Measurements from ENCODE around the gene ST14. TPM values are rescaled to one million over a fixed set of nuclear protein-coding genes. Genes with fewer than 3 reads are reported as not detected.

ST14 gene
- total RNA-seq, 3 donors from 2014 or later (not counting 1 experiment from before 2014, with no cell fraction given) = 0.61 to 1.9 (median 1.0) TPM

DNA sequence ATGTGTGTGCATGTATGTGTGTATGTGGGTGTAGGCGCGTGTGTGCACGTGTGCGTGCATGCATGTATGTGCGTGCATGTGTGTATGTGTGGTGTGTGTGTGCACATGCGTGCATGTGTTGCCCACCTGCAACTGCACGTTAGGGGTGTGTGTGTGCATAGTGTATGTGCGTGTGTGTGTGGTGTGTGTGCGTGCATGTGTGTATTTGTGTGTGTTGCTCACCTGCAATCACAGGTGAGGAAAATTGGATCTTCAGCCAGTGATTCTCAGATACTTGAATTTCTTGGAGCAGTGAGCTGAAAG lies 54.3 kb downstream of the ST14 start:
- Histone ChIP-seq H3K4me3 (ENCODE audit: low read length) (no peak overlapping the region), H3K27me3 (ENCODE audit: control insufficient read depth, insufficient read depth, low read length) (no peaks in the 10 kb centered on the region), H3K9me3 (ENCODE audit: control insufficient read depth, insufficient read depth, low read length) (no peaks in the 10 kb centered on the region), H3K4me1 (ENCODE audit: control insufficient read depth, insufficient read depth, low read length) (peaks cover 10% of the 10 kb centered on the region), H3K27ac (ENCODE audit: low read length) (no peak overlapping the region), H3K36me3 (ENCODE audit: control insufficient read depth, insufficient read depth, low read length) (no peaks in the 10 kb centered on the region)
- no peak for DNase-seq
- intact Hi-C loops (cut with micrococcal nuclease) = loop anchor here (1.0 to 5.0 kb wide), 3 partner anchors 158 to 648 kb away; no protein-coding TSS in a partner anchor
- H3K36me3 Mint-ChIP-seq = no peaks in the 10 kb centered on the region
- H3K9me3 Mint-ChIP-seq = no peaks in the 10 kb centered on the region
- H3K4me3 Mint-ChIP-seq = no peak overlapping the region
- no peaks in the 10 kb centered on the region for H3K4me1 Mint-ChIP-seq
- WGBS (ENCODE audit: insufficient coverage) = 98% methylated on average over 9 of the region's 9 CpGs
- no peak overlapping the region for H3K27ac Mint-ChIP-seq
- ATAC-seq = no peak
- TF ChIP-seq, protein P1, sequence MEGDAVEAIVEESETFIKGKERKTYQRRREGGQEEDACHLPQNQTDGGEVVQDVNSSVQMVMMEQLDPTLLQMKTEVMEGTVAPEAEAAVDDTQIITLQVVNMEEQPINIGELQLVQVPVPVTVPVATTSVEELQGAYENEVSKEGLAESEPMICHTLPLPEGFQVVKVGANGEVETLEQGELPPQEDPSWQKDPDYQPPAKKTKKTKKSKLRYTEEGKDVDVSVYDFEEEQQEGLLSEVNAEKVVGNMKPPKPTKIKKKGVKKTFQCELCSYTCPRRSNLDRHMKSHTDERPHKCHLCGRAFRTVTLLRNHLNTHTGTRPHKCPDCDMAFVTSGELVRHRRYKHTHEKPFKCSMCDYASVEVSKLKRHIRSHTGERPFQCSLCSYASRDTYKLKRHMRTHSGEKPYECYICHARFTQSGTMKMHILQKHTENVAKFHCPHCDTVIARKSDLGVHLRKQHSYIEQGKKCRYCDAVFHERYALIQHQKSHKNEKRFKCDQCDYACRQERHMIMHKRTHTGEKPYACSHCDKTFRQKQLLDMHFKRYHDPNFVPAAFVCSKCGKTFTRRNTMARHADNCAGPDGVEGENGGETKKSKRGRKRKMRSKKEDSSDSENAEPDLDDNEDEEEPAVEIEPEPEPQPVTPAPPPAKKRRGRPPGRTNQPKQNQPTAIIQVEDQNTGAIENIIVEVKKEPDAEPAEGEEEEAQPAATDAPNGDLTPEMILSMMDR (IDR thresholded peaks at IDR 0.05) = no peak
- H3K27me3 Mint-ChIP-seq (ENCODE audit: low read depth in 2 of 2) = peaks cover 0 to 6% of the 10 kb centered on the region in 2 donors

DNA sequence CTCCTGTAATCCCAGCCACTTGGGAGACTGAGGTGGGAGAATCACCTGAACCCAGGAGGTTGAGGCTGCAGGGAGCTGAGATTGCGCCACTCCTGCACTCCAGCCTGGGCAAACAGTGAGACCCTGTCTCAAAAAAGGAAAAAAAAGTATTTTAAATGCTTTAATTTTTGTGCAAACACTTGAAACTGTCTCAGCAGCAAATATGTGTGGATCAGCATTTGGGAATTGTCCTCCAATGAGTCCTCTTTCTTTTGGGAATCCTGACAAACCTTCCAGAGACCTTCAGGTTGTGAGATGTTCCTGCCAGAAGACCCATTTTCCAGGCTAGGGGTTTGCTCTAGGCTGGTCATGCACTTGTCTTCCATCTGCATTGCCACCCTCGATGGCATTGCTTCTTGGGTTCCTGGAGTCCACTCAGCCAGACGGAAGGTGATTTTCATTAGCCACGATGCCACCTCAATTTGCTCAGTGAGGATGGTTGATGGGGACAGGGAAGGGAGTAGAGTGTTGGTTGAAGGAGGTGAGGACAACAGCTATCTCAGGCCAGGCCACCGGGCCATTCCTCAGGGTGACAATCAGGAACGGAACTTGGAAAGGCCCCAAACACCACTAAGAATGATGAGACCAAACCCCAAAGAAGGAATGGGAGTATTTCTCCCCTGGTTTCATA lies 55.4 kb downstream of the ST14 start:
- H3K9me3 Mint-ChIP-seq = no peaks in the 10 kb centered on the region
- H3K27me3 Mint-ChIP-seq (ENCODE audit: low read depth in 2 of 2) = peaks cover 0 to 6% of the 10 kb centered on the region in 2 donors
- no peak overlapping the region for H3K4me3 ChIP-seq (ENCODE audit: low read length)
- peaks cover 10% of the 10 kb centered on the region for H3K4me1 ChIP-seq (ENCODE audit: control insufficient read depth, insufficient read depth, low read length)
- WGBS (ENCODE audit: insufficient coverage) = 87% methylated on average over 6 of the region's 6 CpGs
- DNase-seq = no peak
- no peaks in the 10 kb centered on the region for H3K9me3 ChIP-seq (ENCODE audit: control insufficient read depth, insufficient read depth, low read length)
- no peak for ATAC-seq
- H3K4me1 Mint-ChIP-seq = no peaks in the 10 kb centered on the region
- intact Hi-C loops (cut with micrococcal nuclease) = loop anchor here (5.0 kb wide), 1 partner anchor 157 kb away; no protein-coding TSS in a partner anchor
- H3K36me3 Mint-ChIP-seq = no peaks in the 10 kb centered on the region
- H3K27ac ChIP-seq (ENCODE audit: low read length) = no peak overlapping the region
- no peaks in the 10 kb centered on the region for H3K27me3 ChIP-seq (ENCODE audit: control insufficient read depth, insufficient read depth, low read length)
- TF ChIP-seq, protein P1 (IDR thresholded peaks at IDR 0.05) = no peak
- H3K27ac Mint-ChIP-seq = no peak overlapping the region
- no peak overlapping the region for H3K4me3 Mint-ChIP-seq
- H3K36me3 ChIP-seq (ENCODE audit: control insufficient read depth, insufficient read depth, low read length) = no peaks in the 10 kb centered on the region

DNA sequence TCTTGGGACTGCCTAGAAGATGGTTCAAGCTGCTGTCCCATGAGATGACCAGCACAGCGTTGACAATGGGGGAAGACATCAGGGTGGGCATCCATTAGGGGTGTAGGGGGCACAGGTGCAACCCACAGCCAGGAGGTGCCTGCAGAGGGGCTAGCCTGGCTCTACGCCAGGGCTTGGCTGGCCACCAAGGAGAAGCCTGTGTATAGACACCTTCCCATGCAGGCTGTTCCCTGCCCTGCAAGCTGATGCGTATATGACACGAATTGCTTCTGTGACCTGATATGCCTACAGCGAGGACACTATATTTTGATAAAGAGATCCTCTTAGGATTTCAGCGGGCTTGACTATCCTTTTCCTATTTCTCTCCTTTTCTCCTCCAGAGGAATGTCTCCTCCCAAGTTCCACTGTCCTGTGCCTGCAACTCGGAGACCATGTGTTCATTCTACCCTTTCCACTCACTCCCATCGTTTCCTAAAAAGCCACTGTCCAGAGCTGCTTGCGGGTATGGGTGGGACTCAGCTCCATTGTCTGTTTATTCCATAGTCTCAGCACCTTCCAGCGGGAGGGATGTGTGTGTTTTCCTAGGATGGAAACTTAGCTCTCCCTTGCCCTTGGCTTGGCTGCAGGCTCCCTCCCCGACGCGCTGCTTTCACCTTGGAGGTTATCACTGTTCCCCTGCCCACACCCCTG lies 56.1 kb downstream of the ST14 start:
- H3K27ac Mint-ChIP-seq = no peak overlapping the region
- TF ChIP-seq, protein P1 (IDR thresholded peaks at IDR 0.05) = no peak
- H3K4me1 Mint-ChIP-seq = no peaks in the 10 kb centered on the region
- no peaks in the 10 kb centered on the region for H3K36me3 Mint-ChIP-seq
- H3K4me3 Mint-ChIP-seq = no peak overlapping the region
- H3K9me3 Mint-ChIP-seq = no peaks in the 10 kb centered on the region
- ATAC-seq (no peak), DNase-seq (no peak)
- Histone ChIP-seq H3K4me1 (ENCODE audit: control insufficient read depth, insufficient read depth, low read length) (peaks cover 13% of the 10 kb centered on the region), H3K27me3 (ENCODE audit: control insufficient read depth, insufficient read depth, low read length) (no peaks in the 10 kb centered on the region), H3K27ac (ENCODE audit: low read length) (no peak overlapping the region), H3K9me3 (ENCODE audit: control insufficient read depth, insufficient read depth, low read length) (no peaks in the 10 kb centered on the region), H3K36me3 (ENCODE audit: control insufficient read depth, insufficient read depth, low read length) (no peaks in the 10 kb centered on the region), H3K4me3 (ENCODE audit: low read length) (no peak overlapping the region)
- intact Hi-C loops (cut with micrococcal nuclease) = no loop called here
- peaks cover 0 to 4% of the 10 kb centered on the region in 2 donors for H3K27me3 Mint-ChIP-seq (ENCODE audit: low read depth in 2 of 2)
- WGBS (ENCODE audit: insufficient coverage) = 86% methylated on average over 13 of the region's 13 CpGs

Data from natural killer cell (primary cell).